ENCODE results near the gene WIZ. TPM values are rescaled to one million over a fixed set of nuclear protein-coding genes. Genes with fewer than 3 reads are reported as not detected.

Gene WIZ
- total and polyA plus RNA-seq, 11 donors = 19.0 to 52.4 (median 25.7) TPM

DNA sequence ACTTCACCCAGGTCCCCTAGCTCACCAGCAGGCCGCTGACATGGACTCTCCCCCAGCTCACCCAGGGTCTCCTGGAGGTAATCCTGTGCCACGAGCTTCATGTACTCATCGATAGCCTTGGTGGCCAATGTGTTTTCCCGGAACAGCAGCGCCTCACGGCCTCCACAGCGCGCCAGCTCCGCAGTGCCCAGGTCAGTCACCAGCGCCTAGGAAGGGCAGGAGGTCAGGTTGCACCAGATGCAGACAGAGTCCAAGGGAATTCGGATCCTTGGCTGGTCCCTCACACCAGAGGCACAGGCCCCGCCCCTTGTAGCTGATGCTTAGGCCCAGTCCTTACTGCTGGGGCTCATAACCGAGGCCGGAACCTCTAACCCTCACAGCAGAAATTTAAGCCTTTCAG is 6.7 kb upstream of the WIZ start:
- H3K9me3 ChIP-seq = no peaks in the 10 kb centered on the region
- H3K4me3 ChIP-seq = no peak overlapping the region
- 36 to 51% (median 38%) methylated on average over 8 to 14 of the region's 14 CpGs for WGBS, 4 donors
- peaks cover 3 to 30% (median 12%) of the 10 kb centered on the region in 12 donors for H3K4me1 ChIP-seq
- intact Hi-C loops (cut with DNase I) = loop anchor here in 6 of 10 donors (5.0 to 10.0 kb wide), 3 partner anchors 98 to 279 kb away; no protein-coding TSS in a partner anchor
- no peak overlapping the region for H3K27ac ChIP-seq
- peaks cover 0 to 23% (median 0%) of the 10 kb centered on the region in 9 donors for H3K36me3 ChIP-seq
- no peak for ATAC-seq
- DNase-seq = no peak
- TF ChIP-seq, protein P1, sequence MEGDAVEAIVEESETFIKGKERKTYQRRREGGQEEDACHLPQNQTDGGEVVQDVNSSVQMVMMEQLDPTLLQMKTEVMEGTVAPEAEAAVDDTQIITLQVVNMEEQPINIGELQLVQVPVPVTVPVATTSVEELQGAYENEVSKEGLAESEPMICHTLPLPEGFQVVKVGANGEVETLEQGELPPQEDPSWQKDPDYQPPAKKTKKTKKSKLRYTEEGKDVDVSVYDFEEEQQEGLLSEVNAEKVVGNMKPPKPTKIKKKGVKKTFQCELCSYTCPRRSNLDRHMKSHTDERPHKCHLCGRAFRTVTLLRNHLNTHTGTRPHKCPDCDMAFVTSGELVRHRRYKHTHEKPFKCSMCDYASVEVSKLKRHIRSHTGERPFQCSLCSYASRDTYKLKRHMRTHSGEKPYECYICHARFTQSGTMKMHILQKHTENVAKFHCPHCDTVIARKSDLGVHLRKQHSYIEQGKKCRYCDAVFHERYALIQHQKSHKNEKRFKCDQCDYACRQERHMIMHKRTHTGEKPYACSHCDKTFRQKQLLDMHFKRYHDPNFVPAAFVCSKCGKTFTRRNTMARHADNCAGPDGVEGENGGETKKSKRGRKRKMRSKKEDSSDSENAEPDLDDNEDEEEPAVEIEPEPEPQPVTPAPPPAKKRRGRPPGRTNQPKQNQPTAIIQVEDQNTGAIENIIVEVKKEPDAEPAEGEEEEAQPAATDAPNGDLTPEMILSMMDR (IDR thresholded peaks at IDR 0.05) = no peak
- TF ChIP-seq POLR2A (IDR thresholded peaks at IDR 0.05) = no peak
- H3K27me3 ChIP-seq = peaks cover 12 to 46% (median 27%) of the 10 kb centered on the region in 9 donors

GRCh38 chr19:15455996-15456395 is 6.2 kb upstream of the WIZ start:
- intact Hi-C loops (cut with DNase I) = loop anchor here in 6 of 10 donors (5.0 to 10.0 kb wide), 3 partner anchors 99 to 279 kb away; no protein-coding TSS in a partner anchor
- ATAC-seq (no peak), DNase-seq (no peak)
- peaks cover 3 to 30% (median 12%) of the 10 kb centered on the region in 12 donors for H3K4me1 ChIP-seq
- TF ChIP-seq, protein P1 (IDR thresholded peaks at IDR 0.05) = no peak
- no peak for TF ChIP-seq POLR2A (IDR thresholded peaks at IDR 0.05)
- 88 to 93% (median 91%) methylated on average over 9 of the region's 9 CpGs for WGBS, 4 donors
- peaks cover 12 to 46% (median 27%) of the 10 kb centered on the region in 9 donors for H3K27me3 ChIP-seq
- H3K36me3 ChIP-seq = peaks cover 0 to 23% (median 0%) of the 10 kb centered on the region in 9 donors
- H3K9me3 ChIP-seq = no peaks in the 10 kb centered on the region
- H3K4me3 ChIP-seq = no peak overlapping the region
- no peak overlapping the region for H3K27ac ChIP-seq

GRCh38 chr19:15453906-15454860 is 4.4 kb upstream of the WIZ start:
- H3K4me1 ChIP-seq = peaks cover 3 to 33% (median 14%) of the 10 kb centered on the region in 12 donors
- WGBS, 4 donors = 79 to 86% (median 82%) methylated on average over 15 to 17 of the region's 17 CpGs
- H3K27ac ChIP-seq = no peak overlapping the region
- peaks cover 0 to 23% (median 0%) of the 10 kb centered on the region in 9 donors for H3K36me3 ChIP-seq
- intact Hi-C loops (cut with DNase I) = loop anchor here in 6 of 10 donors (2.0 to 10.0 kb wide), 6 partner anchors 77 to 189 kb away; partner anchors contain the start of genes AKAP8 (in 1 of the 6) and BRD4 (in 1 of the 6)
- no peak for ATAC-seq
- DNase-seq = peak in 1 of 5 donors; percentile 10
- TF ChIP-seq, protein P1 (IDR thresholded peaks at IDR 0.05) = peak in 4 of 12 donors; percentile 9 to 15 (median 13)
- TF ChIP-seq POLR2A (IDR thresholded peaks at IDR 0.05) = no peak
- no peak overlapping the region for H3K4me3 ChIP-seq
- H3K9me3 ChIP-seq = no peaks in the 10 kb centered on the region
- H3K27me3 ChIP-seq = peaks cover 12 to 46% (median 27%) of the 10 kb centered on the region in 9 donors
